ENCODE data around the gene RIPOR2.

Gene RIPOR2

GRCh38 chr6:24799541-24799915, 136.2 kb downstream of the RIPOR2 start:
- WGBS (ENCODE audit: insufficient coverage), result 93% methylated on average over 1 of the region's 1 CpG
- DNase-seq, result no peak
- Histone ChIP-seq H3K27me3 (replicated peaks in 2 of 5; ENCODE audit: control insufficient read depth in 4 of 5, insufficient read depth in 5 of 5, low read length in 4 of 5) (no peaks in the 10 kb centered on the region), H3K9me3 (ENCODE audit: control extremely low read depth in 1 of 5, control insufficient read depth in 4 of 5, insufficient read depth in 2 of 5, low read depth in 1 of 5, low read length in 4 of 5) (no peaks in the 10 kb centered on the region), H3K4me3 (ENCODE audit: control insufficient read depth in 1 of 7, extremely low read depth in 1 of 7, insufficient read depth in 4 of 7, low read depth in 2 of 7, low read length in 6 of 7) (no peak overlapping the region), H3K36me3 (ENCODE audit: control insufficient read depth in 4 of 4, insufficient read depth in 4 of 4, low read length in 3 of 4) (peaks cover 0 to 16% (median under 1%) of the 10 kb centered on the region in 4 experiments), H3K27ac (ENCODE audit: insufficient read depth in 1 of 2, low read depth in 1 of 2, low read length in 2 of 2, poor library complexity in 1 of 2, severe bottlenecking in 2 of 2) (no peak overlapping the region), H3K4me1 (ENCODE audit: control extremely low read depth in 1 of 4, control insufficient read depth in 4 of 4, insufficient read depth in 4 of 4, low read length in 3 of 4) (no peaks in the 10 kb centered on the region)
- ChIA-PET CTCF (interaction anchor here (1.3 kb wide), 1 partner anchor 8 kb away, joined by 3 read pairs; no protein-coding TSS in a partner anchor), POLR2A (no interaction called here)

GRCh38 chr6:24798740-24799540, 136.8 kb downstream of the RIPOR2 start, which contains the start of gene ARMH2:
Gene ARMH2 (minus strand): TSS chr6:24798917. CDS start chr6:24798857, 60 bp downstream.
- WGBS (ENCODE audit: insufficient coverage), result 97% methylated on average over 9 of the region's 13 CpGs
- DNase-seq, result no peak
- CTCF ChIA-PET, result interaction anchor here (1.3 to 1.7 kb wide), 3 partner anchors 9 to 19 kb away, joined by 3 to 6 read pairs (median 5); no protein-coding TSS in a partner anchor
- Histone ChIP-seq H3K27me3 (replicated peaks in 2 of 5; ENCODE audit: control insufficient read depth in 4 of 5, insufficient read depth in 5 of 5, low read length in 4 of 5) (no peaks in the 10 kb centered on the region), H3K36me3 (ENCODE audit: control insufficient read depth in 4 of 4, insufficient read depth in 4 of 4, low read length in 3 of 4) (peaks cover 0 to 13% (median under 1%) of the 10 kb centered on the region in 4 experiments), H3K9me3 (ENCODE audit: control extremely low read depth in 1 of 5, control insufficient read depth in 4 of 5, insufficient read depth in 2 of 5, low read depth in 1 of 5, low read length in 4 of 5) (no peaks in the 10 kb centered on the region), H3K27ac (ENCODE audit: insufficient read depth in 1 of 2, low read depth in 1 of 2, low read length in 2 of 2, poor library complexity in 1 of 2, severe bottlenecking in 2 of 2) (no peak within 1 kb of the TSS), H3K4me1 (ENCODE audit: control extremely low read depth in 1 of 4, control insufficient read depth in 4 of 4, insufficient read depth in 4 of 4, low read length in 3 of 4) (no peaks in the 10 kb centered on the region), H3K4me3 (ENCODE audit: control insufficient read depth in 1 of 7, extremely low read depth in 1 of 7, insufficient read depth in 4 of 7, low read depth in 2 of 7, low read length in 6 of 7) (no peak within 1 kb of the TSS)
- POLR2A ChIA-PET, result no interaction called here

- Histone ChIP-seq H3K27ac (ENCODE audit: insufficient read depth in 1 of 2, low read depth in 1 of 2, low read length in 2 of 2, poor library complexity in 1 of 2, severe bottlenecking in 2 of 2) (no peak overlapping the region), H3K27me3 (replicated peaks in 2 of 5; ENCODE audit: control insufficient read depth in 4 of 5, insufficient read depth in 5 of 5, low read length in 4 of 5) (no peaks in the 10 kb centered on the region), H3K9me3 (ENCODE audit: control extremely low read depth in 1 of 5, control insufficient read depth in 4 of 5, insufficient read depth in 2 of 5, low read depth in 1 of 5, low read length in 4 of 5) (no peaks in the 10 kb centered on the region), H3K4me3 (ENCODE audit: control insufficient read depth in 1 of 7, extremely low read depth in 1 of 7, insufficient read depth in 4 of 7, low read depth in 2 of 7, low read length in 6 of 7) (no peak overlapping the region), H3K4me1 (ENCODE audit: control extremely low read depth in 1 of 4, control insufficient read depth in 4 of 4, insufficient read depth in 4 of 4, low read length in 3 of 4) (no peaks in the 10 kb centered on the region), H3K36me3 (ENCODE audit: control insufficient read depth in 4 of 4, insufficient read depth in 4 of 4, low read length in 3 of 4) (peaks cover 0 to 2% (median under 1%) of the 10 kb centered on the region in 4 experiments)
- no peak for DNase-seq
- WGBS (ENCODE audit: insufficient coverage), result 93% methylated on average over 4 of the region's 6 CpGs
- CTCF ChIA-PET, result interaction anchor here (0.8 to 1.7 kb wide), 3 partner anchors 11 to 220 kb away, joined by 4 to 6 read pairs (median 5); no protein-coding TSS in a partner anchor
- POLR2A ChIA-PET, result no interaction called here
These were observed 138.1 kb downstream of the RIPOR2 start for GRCh38 chr6:24797596-24798216.

GRCh38 chr6:24796616-24797290, 139.0 kb downstream of the RIPOR2 start:
- Histone ChIP-seq H3K36me3 (ENCODE audit: control insufficient read depth in 4 of 4, insufficient read depth in 4 of 4, low read length in 3 of 4) (no peaks in the 10 kb centered on the region), H3K27me3 (replicated peaks in 2 of 5; ENCODE audit: control insufficient read depth in 4 of 5, insufficient read depth in 5 of 5, low read length in 4 of 5) (no peaks in the 10 kb centered on the region), H3K9me3 (ENCODE audit: control extremely low read depth in 1 of 5, control insufficient read depth in 4 of 5, insufficient read depth in 2 of 5, low read depth in 1 of 5, low read length in 4 of 5) (no peaks in the 10 kb centered on the region), H3K4me1 (ENCODE audit: control extremely low read depth in 1 of 4, control insufficient read depth in 4 of 4, insufficient read depth in 4 of 4, low read length in 3 of 4) (no peaks in the 10 kb centered on the region), H3K27ac (ENCODE audit: insufficient read depth in 1 of 2, low read depth in 1 of 2, low read length in 2 of 2, poor library complexity in 1 of 2, severe bottlenecking in 2 of 2) (no peak overlapping the region), H3K4me3 (ENCODE audit: control insufficient read depth in 1 of 7, extremely low read depth in 1 of 7, insufficient read depth in 4 of 7, low read depth in 2 of 7, low read length in 6 of 7) (no peak overlapping the region)
- POLR2A ChIA-PET, result no interaction called here
- CTCF ChIA-PET, result interaction anchor here (0.8 to 1.7 kb wide), 2 partner anchors 21 to 221 kb away, joined by 4 to 5 read pairs; no protein-coding TSS in a partner anchor
- DNase-seq, result no peak
- WGBS (ENCODE audit: insufficient coverage), result 100% methylated on average over 2 of the region's 6 CpGs

- POLR2A ChIA-PET, result no interaction called here
- WGBS (ENCODE audit: insufficient coverage), result no CpG with 5 or more reads among the region's 2 CpGs
- Histone ChIP-seq H3K9me3 (ENCODE audit: control extremely low read depth in 1 of 5, control insufficient read depth in 4 of 5, insufficient read depth in 2 of 5, low read depth in 1 of 5, low read length in 4 of 5) (no peaks in the 10 kb centered on the region), H3K27me3 (replicated peaks in 2 of 5; ENCODE audit: control insufficient read depth in 4 of 5, insufficient read depth in 5 of 5, low read length in 4 of 5) (no peaks in the 10 kb centered on the region), H3K36me3 (ENCODE audit: control insufficient read depth in 4 of 4, insufficient read depth in 4 of 4, low read length in 3 of 4) (no peaks in the 10 kb centered on the region), H3K4me3 (ENCODE audit: control insufficient read depth in 1 of 7, extremely low read depth in 1 of 7, insufficient read depth in 4 of 7, low read depth in 2 of 7, low read length in 6 of 7) (no peak overlapping the region), H3K27ac (ENCODE audit: insufficient read depth in 1 of 2, low read depth in 1 of 2, low read length in 2 of 2, poor library complexity in 1 of 2, severe bottlenecking in 2 of 2) (no peak overlapping the region), H3K4me1 (ENCODE audit: control extremely low read depth in 1 of 4, control insufficient read depth in 4 of 4, insufficient read depth in 4 of 4, low read length in 3 of 4) (no peaks in the 10 kb centered on the region)
- CTCF ChIA-PET, result interaction anchor here (1.0 kb wide), 1 partner anchor 16 kb away, joined by 3 read pairs; no protein-coding TSS in a partner anchor
- no peak for DNase-seq
These were observed 140.7 kb downstream of the RIPOR2 start for GRCh38 chr6:24795106-24795505.

- H3K4me3 ChIP-seq (ENCODE audit: control insufficient read depth in 1 of 7, extremely low read depth in 1 of 7, insufficient read depth in 4 of 7, low read depth in 2 of 7, low read length in 6 of 7), result no peak overlapping the region
- no peak for DNase-seq
- no peaks in the 10 kb centered on the region for H3K27me3 ChIP-seq (replicated peaks in 2 of 5; ENCODE audit: control insufficient read depth in 4 of 5, insufficient read depth in 5 of 5, low read length in 4 of 5)
- no peaks in the 10 kb centered on the region for H3K4me1 ChIP-seq (ENCODE audit: control extremely low read depth in 1 of 4, control insufficient read depth in 4 of 4, insufficient read depth in 4 of 4, low read length in 3 of 4)
- no peaks in the 10 kb centered on the region for H3K9me3 ChIP-seq (ENCODE audit: control extremely low read depth in 1 of 5, control insufficient read depth in 4 of 5, insufficient read depth in 2 of 5, low read depth in 1 of 5, low read length in 4 of 5)
- WGBS (ENCODE audit: insufficient coverage), result no CpG with 5 or more reads among the region's 4 CpGs
- ChIA-PET POLR2A (no interaction called here), CTCF (no interaction called here)
- no peak overlapping the region for H3K27ac ChIP-seq (ENCODE audit: insufficient read depth in 1 of 2, low read depth in 1 of 2, low read length in 2 of 2, poor library complexity in 1 of 2, severe bottlenecking in 2 of 2)
- peaks cover 13 to 49% (median 31%) of the 10 kb centered on the region in 4 experiments for H3K36me3 ChIP-seq (ENCODE audit: control insufficient read depth in 4 of 4, insufficient read depth in 4 of 4, low read length in 3 of 4)
These were observed 147.6 kb downstream of the RIPOR2 start for GRCh38 chr6:24788031-24788665.

All from common myeloid progenitor, CD34-positive (primary cell).